HG03571 (cell line): ENCODE measurements around the gene RAD51.

Source experiments
- ATAC-seq: cut with Tn5 transposase; IDR thresholded peaks from one replicate; pipeline ENCODE4 v1.9.1; 2021; ENCODE audit not compliant: unreplicated experiment

Gene RAD51

DNA sequence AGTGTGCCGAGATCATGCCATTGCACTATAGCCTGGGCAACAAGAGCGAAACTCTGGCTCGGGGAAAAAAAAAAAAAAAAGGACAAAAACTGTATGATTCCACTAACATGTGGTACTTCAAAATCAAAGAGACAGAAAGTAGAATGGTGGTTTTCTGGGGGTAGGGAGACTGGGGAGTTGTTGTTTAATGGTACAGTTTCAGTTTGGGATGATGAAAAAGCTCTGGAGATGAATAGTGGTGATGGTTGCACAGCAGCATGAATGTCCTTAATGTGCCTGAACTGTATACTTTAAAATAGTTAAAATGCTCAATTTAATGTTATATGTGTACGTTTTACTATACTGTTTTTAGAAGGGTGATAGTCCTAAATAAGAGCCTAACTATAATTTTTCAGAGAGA is 27.4 kb downstream of the RAD51 start:
- ATAC-seq = no peak

DNA sequence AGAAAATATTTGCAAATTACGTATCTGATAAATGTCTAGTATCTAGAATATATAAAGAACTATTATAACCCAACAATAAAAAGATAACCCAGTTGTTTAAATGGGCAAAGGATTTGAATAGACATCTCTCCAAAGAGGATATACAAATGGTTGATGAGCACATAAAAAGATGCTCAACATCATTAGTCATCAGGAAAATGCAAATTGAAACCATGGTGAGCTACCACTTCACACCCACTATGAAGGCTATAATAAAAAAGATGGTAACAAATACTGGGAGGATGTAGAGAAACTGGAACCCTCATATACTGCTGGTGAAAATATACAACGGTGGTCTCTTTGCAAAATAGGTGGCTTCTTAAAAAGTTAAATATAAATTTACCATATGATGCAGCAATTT is 28.0 kb downstream of the RAD51 start:
- no peak for ATAC-seq

DNA sequence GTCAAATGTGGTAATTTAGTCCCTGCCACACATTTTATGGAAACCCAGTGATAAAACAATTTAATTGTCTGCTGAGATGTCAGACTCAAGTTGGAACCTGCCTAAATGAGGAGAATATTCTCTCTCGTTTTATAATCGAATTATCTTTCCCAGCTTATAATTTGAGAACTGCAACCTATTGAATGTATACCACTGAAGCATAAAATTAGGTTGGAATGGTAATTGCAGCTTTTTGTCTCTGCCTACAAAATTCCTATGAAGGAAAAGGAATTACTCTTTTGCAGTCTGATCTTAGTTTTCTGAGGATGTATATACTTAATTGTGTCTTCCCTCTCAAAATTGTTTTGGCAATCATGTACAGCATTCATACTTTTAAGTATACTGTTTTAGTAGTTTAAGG is 28.9 kb downstream of the RAD51 start:
- no peak for ATAC-seq

DNA sequence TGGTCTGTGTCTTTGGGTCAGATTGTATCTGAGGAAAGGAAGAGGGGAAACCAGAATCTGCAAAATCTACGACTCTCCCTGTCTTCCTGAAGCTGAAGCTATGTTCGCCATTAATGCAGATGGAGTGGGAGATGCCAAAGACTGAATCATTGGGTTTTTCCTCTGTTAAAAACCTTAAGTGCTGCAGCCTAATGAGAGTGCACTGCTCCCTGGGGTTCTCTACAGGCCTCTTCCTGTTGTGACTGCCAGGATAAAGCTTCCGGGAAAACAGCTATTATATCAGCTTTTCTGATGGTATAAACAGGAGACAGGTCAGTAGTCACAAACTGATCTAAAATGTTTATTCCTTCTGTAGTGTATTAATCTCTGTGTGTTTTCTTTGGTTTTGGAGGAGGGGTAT is 36.1 kb downstream of the RAD51 start:
- ATAC-seq = no peak

DNA sequence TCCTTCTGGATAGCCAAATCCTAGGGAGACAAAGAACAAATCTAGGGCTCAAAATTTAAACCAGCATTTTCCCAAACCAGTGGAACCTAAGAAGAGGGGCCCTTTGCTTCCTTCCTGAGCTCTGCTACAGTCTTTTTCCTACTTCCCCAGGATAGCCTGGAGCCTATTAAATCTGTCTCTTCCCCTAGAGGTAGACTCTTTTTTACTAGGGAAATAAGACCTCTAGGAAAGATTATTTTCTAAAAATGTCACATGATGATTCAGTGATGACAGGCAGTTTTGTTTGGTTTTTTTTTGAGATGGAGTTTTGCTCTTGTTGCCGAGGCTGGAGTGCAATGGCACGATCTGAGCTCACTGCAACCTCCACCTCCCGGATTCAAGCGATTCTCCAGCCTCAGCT is 41.6 kb downstream of the RAD51 start:
- no peak for ATAC-seq

DNA sequence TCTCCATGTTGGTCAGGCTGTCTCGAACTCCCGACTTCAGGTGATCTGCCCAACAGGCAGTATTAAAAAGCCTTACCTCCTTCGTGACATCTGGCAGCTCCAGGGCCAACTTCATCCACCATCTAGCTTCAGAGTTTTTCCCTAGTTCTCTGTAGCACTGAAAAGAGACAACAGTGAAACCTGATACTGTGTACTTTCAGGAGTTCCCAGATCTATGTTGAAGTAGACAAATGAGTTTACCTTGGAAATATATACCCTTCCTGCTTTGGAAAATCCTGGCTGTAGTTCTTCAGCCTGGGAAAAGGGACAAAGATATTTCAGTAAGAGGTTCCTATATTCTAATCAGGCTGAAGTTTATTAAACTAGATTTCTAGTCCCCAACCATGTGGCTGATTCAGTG is 42.1 kb downstream of the RAD51 start:
- no peak for ATAC-seq

DNA sequence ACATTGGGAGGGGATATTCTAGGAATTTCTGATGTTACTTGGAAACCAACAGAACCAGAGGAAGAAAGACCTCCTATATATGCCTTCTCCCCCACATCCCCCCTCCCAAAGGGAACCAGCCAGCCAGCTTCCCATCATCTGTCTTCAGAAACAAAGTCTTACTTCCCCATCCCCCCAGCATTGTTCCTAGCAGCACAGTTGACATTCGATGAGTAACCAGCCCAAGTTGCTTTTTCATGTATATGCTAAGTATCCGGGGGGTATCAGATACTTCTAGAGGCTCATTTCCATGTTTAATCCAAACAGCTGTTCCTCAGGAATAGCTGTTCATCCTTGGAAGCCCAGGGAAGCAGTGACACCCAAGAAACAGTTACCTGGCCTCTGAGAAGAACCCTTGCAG is 44.1 kb downstream of the RAD51 start:
- ATAC-seq = no peak

DNA sequence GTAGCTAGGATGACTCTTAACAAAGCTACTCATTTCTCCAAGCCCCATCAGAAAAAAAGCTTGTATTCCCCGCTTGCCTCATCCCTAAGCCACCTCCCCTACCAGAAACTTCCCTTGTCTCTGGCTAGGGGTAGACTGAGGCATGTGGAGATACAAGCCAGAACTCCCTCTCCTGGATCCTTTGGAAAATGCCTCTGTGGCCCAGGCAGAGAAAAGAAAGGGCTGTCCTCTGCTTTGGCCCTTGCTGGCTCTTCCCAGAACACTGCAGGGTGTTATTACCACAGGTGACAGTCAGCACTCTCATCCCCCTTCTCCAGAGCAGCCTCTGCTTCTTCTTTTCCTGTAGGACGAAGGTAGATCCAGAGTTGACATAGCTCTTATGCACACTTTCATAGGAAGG is 44.9 kb downstream of the RAD51 start:
- ATAC-seq = no peak

DNA sequence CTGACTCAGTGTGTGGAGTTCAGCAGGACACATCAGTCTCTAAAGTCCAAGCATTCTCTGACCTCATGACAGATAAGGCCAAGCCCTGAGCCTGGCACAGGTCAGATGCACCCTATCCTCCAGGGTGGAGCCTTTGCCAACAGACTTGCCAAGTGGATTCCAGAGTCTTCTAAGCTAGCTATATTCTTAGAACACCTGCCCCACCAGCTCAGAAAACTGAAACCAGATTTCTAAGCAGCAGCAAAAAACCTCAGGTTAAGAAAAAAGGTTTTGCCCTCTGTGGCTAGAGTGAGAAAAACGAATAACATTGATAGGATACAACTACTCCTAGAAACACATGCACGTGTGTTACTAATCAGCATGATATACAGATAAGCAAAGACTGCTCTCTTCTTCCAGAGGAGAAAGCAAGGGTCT is 48.5 kb downstream of the RAD51 start:
- ATAC-seq = no peak

DNA sequence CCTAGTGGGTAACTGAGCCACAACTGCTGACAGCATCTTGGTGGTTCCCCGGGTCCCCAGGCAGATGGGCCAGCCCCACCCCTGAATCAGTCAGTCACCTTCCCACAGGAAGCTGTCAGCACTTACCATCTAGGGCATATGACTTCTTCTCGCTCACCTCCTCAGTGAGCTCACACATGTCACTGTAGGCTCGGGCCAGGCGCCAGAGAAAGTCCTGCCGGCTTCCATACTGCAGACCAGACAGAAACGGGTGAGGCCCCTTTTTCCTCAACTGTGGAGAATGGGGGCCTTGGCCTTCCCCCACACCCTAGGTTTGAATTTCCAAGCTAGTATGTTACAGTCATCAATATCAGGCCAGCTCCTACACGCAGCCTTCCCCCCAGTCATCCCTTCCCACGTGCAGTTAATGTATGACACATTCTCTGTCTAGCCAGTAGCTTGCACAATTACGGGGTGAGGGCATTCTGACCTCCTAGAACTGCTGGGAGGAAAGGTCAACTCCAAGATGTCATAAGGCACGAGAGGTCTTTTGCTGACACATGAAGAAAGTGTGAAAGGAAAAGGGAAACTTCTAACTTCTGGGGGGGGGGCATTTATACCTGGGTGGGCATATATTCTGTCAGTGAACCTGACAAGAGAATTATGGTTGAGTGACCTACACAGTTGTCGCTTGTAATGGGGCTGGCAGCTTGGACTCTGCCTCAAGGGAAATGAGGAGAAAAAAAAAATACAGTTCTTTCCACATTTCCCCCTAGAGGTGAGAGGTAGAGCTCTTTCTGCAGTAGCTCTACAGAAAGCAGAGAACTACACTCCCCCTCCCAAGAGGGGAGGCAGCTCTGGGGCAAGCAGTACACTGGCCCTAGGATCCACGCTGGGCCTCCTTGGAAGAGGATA is 49.2 kb downstream of the RAD51 start:
- ATAC-seq = no peak

DNA sequence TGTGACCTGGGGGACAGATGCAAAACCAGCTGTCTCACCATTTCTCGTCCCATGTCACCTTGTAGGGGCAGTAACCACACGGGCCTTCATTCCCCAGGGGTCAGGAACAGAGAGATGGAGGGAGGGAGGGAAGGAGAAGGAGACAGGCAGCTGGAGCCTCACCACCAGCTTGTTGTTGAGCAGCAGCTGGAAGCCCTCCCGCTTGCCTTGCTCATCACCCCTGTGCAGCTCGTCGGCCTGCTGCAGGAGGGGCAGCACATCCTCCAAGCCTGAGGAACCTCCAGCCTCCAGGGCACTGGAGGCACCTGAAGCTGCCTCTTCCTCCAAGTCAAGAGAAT is 49.8 kb downstream of the RAD51 start:
- no peak for ATAC-seq

DNA sequence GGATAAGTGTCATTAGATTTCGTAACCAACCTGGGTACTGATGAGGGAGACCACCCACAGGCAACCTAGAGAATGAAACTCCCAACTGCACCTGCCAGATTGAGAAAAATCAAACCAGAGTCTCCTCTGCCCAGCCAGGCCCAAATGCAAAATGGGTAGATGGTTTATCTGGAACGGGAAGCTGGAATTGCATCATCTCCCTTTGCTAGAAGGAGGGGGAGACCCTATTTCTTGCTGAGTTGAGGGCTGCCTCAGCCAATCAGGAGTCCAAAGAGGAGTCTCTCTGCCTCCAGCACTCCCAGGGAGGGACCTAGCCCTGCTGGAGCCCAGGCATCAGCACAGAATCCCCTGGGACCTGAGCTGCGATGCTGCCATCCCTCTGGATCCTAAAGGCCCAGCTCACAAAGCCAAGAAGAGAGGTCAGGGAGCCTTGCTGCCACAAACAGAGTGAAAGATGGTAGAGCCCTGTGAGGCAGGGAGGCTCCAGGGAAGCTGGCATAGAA is 52.0 kb downstream of the RAD51 start:
- ATAC-seq = no peak

DNA sequence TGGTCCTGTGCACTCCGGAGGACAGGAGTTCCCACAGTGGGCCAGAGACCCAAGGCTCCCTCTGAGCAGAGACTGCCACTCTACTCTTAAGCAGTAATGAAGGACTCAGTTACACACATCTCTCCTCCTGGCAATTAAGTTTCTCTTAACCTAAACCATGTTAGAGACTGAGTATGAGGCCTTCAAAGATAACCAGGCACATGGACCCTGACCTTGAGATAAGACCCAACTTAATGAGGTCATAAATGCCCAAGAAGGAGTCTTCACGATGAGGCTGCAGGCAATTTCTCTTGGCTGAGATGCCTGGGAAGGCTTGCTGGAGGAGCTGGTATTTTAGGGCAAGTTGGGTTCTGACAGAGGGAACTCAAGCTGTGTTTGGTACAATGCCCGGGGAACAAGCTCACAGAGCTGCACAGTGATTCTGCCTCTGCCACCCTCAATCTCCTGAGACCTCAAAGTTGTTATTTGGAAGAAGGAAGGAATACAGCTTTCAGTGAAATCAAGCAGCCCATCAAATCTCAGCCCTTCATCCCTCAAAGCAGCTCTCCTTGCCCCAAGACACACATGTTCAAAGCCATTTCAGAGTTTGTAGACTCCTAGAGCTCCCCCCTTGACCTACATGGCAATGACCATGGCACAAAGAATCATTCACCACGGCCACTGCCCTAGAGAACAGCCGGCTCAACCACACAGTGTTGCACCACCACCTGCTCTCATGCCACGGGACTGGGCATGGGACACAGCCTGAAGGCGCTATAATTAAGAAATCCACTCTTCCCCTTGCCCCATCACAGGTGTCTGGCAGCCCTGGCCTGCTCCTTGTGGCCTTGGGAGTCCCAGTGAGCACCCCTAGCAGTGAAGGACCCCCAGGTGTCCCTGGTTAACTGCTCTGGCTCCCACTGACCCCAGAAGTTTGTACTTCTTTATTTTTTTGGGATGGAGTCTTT is 53.0 kb downstream of the RAD51 start:
- ATAC-seq = no peak

DNA sequence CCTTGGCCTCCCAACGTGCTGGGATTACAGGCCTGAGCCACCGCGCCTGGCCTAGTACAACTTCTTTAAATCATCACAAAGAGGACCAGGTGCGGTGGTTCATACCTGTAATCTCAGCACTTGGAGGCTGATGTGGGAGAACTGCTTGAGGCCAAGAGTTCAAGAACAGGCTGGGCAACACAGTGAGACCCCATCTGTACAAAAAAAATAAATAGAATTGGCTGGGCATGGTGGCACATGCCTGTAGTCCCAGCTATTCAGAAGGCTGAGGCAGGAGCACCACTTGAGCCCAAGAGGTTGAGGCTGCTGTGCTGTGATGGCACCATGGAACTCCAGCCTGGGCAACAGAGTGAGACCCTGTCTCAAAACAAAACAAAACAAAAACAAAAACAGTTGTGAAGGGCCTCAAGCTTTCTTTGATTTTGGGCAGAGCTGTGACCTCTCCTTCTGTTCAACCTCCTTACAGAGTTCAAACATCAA is 54.2 kb downstream of the RAD51 start:
- no peak for ATAC-seq

DNA sequence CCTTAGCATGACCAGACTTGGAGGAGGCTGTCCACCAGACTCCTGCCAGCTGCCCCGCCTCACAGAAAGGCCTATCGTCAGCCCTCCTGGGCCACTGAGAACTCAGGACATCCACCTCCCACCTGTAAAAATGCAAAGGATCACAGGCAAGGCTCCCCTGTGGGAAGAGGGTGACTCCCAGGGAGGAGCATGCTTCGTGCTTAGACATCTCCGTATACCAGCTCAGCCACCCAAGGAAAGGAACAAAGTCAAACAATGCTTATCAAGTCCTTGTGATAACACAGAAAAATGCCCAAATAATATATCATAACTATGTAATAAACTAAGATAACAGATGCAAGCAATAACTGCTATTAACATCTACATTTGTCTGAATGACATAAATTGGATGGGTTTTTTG is 55.9 kb downstream of the RAD51 start:
- ATAC-seq = no peak

DNA sequence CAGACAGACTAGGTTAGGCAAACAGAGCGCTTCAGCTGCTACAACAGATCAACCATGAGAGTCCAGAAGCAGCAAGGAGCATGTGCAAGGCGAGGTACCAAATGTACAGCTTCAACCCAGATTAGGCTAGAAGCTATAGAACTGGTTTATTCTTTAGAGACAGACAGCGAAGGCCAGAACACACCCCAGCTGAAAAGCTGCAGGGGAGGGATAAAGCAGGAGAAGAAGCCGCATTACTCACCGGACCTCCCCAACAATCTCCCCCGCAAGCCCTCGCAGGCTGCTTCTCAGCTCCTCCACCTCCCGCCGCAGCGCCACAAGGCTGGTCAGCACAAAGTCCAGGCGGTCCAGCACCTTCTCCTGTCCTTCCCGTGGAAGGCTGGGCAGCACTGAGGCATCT is 56.8 kb downstream of the RAD51 start:
- no peak for ATAC-seq

DNA sequence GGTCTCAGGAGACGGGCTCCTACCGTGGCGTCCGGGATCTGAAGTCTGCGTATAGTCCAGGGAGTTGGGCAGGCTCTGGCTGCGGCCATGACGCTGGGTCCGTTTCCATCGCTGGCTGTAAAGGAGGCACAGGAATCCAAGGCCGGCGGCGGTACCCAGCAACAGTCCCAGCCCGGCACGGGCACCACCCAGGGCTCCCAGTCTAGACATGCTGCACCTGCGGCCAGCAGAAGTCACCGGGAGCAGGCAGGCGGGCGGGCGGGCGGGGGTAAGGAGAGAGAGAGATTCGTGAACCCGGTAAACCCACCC is 59.6 kb downstream of the RAD51 start:
- ATAC-seq = no peak

DNA sequence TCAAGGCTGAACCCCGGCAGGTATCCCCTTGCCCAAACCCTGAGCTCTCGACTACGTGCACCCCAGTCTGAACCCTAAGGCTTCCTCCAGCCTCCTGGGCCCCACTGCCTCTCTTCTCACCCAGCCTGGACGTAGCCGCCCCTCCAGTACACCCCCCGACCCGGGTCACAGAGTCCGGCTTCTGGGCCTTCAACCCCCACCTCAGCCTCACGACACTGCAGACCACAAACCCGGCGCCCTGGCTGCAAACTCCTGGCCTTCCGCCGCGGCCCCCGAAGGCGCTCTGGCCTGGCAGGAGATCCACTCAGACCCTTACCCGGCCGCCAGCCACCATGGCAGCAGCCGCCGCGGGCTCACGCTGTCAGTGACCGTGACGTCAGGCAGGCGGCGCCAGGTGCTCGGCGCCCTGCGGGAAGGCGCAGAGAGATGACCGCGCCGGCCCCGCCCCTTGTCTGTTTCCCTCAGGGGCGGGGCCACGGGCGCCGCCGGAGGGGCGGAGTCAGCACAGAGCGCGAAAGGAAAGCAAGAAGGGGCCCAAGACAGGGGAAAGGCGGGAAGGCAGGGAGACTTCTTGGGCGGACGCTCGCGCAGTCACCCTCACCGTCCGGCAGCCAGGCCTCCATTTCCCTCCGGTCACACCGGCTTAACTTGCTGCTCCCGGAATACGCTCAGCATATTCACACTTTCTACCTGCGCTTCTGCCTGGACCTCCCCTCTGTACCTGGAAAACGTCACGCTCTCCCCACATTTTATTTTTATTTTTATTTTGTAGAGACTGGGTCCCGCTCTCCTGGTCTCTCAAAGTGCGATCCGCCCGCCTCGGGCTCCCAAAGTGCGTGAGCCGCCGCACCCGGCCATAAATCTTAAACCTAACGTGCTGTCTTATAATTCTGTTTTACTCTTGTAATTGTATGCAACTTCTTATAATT is 60.2 kb downstream of the RAD51 start, which contains the start of gene RMDN3:
RMDN3 (minus strand) TSS at position 372 of the 929 bp plus-strand sequence. CDS start 471 bp downstream, outside the sequence.
- ATAC-seq = peak; percentile 75

DNA sequence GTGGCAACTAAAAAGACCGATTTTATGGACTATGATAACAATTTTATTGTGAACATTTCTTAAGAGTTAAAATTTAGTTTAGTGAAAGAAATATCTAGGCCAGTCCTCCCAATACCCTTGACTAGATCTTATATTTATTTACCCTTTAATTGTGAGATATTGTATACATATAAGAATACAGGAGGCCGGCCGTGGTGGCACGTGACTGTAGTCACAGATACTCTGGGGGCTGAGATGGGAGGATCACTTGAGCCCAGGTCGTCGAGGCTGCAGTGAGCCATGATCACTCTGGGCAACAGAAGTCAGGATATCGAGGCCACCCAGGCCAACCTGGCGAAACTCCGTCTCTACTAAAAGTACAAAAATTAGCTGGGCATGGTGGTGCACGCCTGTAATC is 60.8 kb downstream of the RAD51 start:
- no peak for ATAC-seq

DNA sequence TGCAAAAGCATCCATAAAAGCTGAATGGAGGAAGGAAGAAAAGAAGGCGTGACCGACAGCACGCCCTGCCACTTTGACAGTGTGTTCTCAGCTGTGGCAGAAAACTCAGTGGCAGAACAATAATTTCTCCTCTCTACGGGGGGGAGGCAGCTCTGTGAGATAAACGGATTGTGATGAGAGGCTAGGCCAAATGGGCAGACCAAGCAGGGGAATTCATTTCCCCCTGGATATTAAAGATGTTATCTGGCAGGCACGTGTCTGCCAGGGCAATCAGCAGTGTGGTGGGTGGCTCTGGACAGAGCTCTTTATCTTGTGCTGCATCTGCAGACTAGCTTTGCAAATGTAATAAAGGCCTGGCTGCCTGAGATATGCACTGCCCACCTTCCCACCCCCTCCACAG is 62.0 kb downstream of the RAD51 start:
- no peak for ATAC-seq

DNA sequence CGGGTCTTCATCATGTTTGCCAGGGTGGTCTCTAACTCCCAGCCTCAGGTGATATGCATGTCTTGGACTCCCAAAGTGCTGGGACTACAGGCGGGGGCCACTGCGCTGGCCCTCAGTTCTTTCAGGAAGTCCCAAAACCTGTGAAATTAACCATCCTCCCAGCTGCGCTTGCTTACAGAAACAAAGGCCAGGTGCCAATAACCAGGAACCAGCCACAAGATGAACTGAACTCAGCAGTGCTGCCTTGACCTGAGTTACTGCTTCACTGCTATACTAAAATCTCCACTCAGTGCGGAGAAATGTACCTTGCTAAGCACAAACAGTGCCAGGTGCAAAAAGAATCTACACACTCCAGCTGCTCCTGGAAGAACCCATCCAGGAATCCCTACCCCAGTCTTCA is 65.0 kb downstream of the RAD51 start:
- ATAC-seq = no peak
